H9 (cell line): ENCODE results near the gene TM2D1. TPM values are rescaled to one million over a fixed set of nuclear protein-coding genes. Genes with fewer than 3 reads are reported as not detected.
A peak's percentile ranks its signal among the peaks of the same experiment; 100 is the strongest.

Experiments used
- DNase-seq: peaks from one replicate; pipeline ENCODE4 v3.0.0-alpha.2; 2017
- H2AFZ ChIP-seq: one replicate; pipeline ENCODE4 v1.6.1; 2013; ENCODE audit warnings: mild to moderate bottlenecking, low read length, control low read depth, moderate library complexity
- H2AK5ac ChIP-seq: 2 replicates; pipeline ENCODE4 v1.6.1; 2013; ENCODE audit warnings: low read length, control low read depth, mixed read lengths; ENCODE audit not compliant: insufficient read length
- H2BK120ac ChIP-seq: one replicate; pipeline ENCODE4 v1.6.1; 2013; ENCODE audit warnings: low read depth, mild to moderate bottlenecking, low read length, control low read depth, inconsistent platforms; ENCODE audit not compliant: poor library complexity, severe bottlenecking
- H2BK12ac ChIP-seq: 2 replicates; pipeline ENCODE4 v1.6.1; 2013; ENCODE audit warnings: low read length, control low read depth, mixed read lengths, low read depth; ENCODE audit not compliant: insufficient read length
- H2BK15ac ChIP-seq: 2 replicates; pipeline ENCODE4 v1.6.1; 2013; ENCODE audit warnings: low read depth, low read length, control low read depth
- H2BK20ac ChIP-seq: one replicate; pipeline ENCODE4 v1.6.1; 2013; ENCODE audit warnings: low read depth, mild to moderate bottlenecking, low read length, control low read depth, inconsistent platforms; ENCODE audit not compliant: poor library complexity, severe bottlenecking
- H2BK5ac ChIP-seq: 2 replicates; pipeline ENCODE4 v1.6.1; 2013; ENCODE audit warnings: low read length, control low read depth, mixed read lengths; ENCODE audit not compliant: insufficient read length
- H3K14ac ChIP-seq: 2 replicates; pipeline ENCODE4 v1.6.1; 2013; ENCODE audit warnings: low read length, control low read depth; ENCODE audit not compliant: insufficient read depth
- H3K18ac ChIP-seq: 2 replicates; pipeline ENCODE4 v1.6.1; 2013; ENCODE audit warnings: low read depth, mild to moderate bottlenecking, mixed read lengths, low read length, control low read depth; ENCODE audit not compliant: insufficient read length
- H3K23ac ChIP-seq: 2 replicates; pipeline ENCODE4 v1.6.1; 2013; ENCODE audit warnings: low read length, control low read depth, mixed read lengths, low read depth; ENCODE audit not compliant: insufficient read length
- H3K23me2 ChIP-seq: 2 replicates; pipeline ENCODE4 v1.6.1; 2013; ENCODE audit warnings: low read depth, mild to moderate bottlenecking, mixed read lengths, low read length, control low read depth; ENCODE audit not compliant: insufficient read length, poor library complexity, severe bottlenecking
- H3K27ac ChIP-seq: 2 replicates; pipeline ENCODE4 v1.5.1; 2013; ENCODE audit warnings: low read length, control low read depth, mixed read lengths, low read depth; ENCODE audit not compliant: insufficient read length
- H3K27me3 ChIP-seq: 2 replicates; pipeline ENCODE4 v1.6.1; 2013; ENCODE audit warnings: low read length, control low read depth, inconsistent platforms; ENCODE audit not compliant: insufficient read depth
- H3K4ac ChIP-seq: 2 replicates; pipeline ENCODE4 v1.6.1; 2013; ENCODE audit warnings: low read depth, mild to moderate bottlenecking, control low read depth, inconsistent platforms, low read length, moderate library complexity
- H3K4me1 ChIP-seq: 2 replicates; pipeline ENCODE4 v1.6.1; 2013; ENCODE audit warnings: low read length, control low read depth, inconsistent platforms; ENCODE audit not compliant: insufficient read depth
- H3K4me2 ChIP-seq: 2 replicates; pipeline ENCODE4 v1.6.1; 2013; ENCODE audit warnings: low read length, control low read depth, mixed read lengths; ENCODE audit not compliant: insufficient read length, insufficient read depth
- H3K56ac ChIP-seq: 2 replicates; pipeline ENCODE4 v1.6.1; 2013; ENCODE audit warnings: low read depth, mild to moderate bottlenecking, mixed read lengths, low read length, control low read depth; ENCODE audit not compliant: insufficient read length
- H3K79me1 ChIP-seq: 2 replicates; pipeline ENCODE4 v1.6.1; 2013; ENCODE audit warnings: low read depth, mild to moderate bottlenecking, moderate library complexity, low read length, control low read depth, inconsistent platforms; ENCODE audit not compliant: insufficient read depth, poor library complexity, severe bottlenecking
- H3K79me2 ChIP-seq: 2 replicates; pipeline ENCODE4 v1.6.1; 2013; ENCODE audit warnings: low read length, control low read depth, inconsistent platforms; ENCODE audit not compliant: insufficient read depth
- H3K9ac ChIP-seq: 2 replicates; pipeline ENCODE4 v1.6.1; 2013; ENCODE audit warnings: low read length, control low read depth, mixed read lengths; ENCODE audit not compliant: insufficient read length; ENCODE audit errors: extremely low read depth
- H3K9me3 ChIP-seq: one replicate; pipeline ENCODE4 v1.6.1; 2013; ENCODE audit warnings: low read depth, low read length, inconsistent platforms; ENCODE audit not compliant: control insufficient read depth
- H3T11ph ChIP-seq: one replicate; pipeline ENCODE4 v1.6.1; 2013; ENCODE audit warnings: mild to moderate bottlenecking, low read length, control low read depth, inconsistent platforms
- H4K20me1 ChIP-seq: one replicate; pipeline ENCODE4 v1.6.1; 2013; ENCODE audit not compliant: control insufficient read depth, insufficient read length, insufficient read depth
- H4K5ac ChIP-seq: 2 replicates; pipeline ENCODE4 v1.6.1; 2013; ENCODE audit warnings: low read depth, mild to moderate bottlenecking, mixed read lengths, low read length, control low read depth; ENCODE audit not compliant: insufficient read length
- H4K8ac ChIP-seq: replicated peaks from 2 replicates; pipeline ENCODE4 v1.6.1; 2013; ENCODE audit warnings: low read length, control low read depth, mixed read lengths, low read depth; ENCODE audit not compliant: insufficient read length
- H4K91ac ChIP-seq: 2 replicates; pipeline ENCODE4 v1.6.1; 2013; ENCODE audit warnings: low read depth, mild to moderate bottlenecking, moderate library complexity, mixed read lengths, low read length, control low read depth; ENCODE audit not compliant: insufficient read length
- H3K27ac Mint-ChIP-seq, 3 experiments: 2 replicates in 2 of 3; 3 replicates in 1 of 3; pipeline ENCODE4 v1.8.0; 2020 to 2021; ENCODE audit warnings: mixed read lengths in 3 of 3, mild to moderate bottlenecking in 1 of 3, moderate library complexity in 1 of 3
- H3K27me3 Mint-ChIP-seq: 2 replicates; pipeline ENCODE4 v1.8.0; 2021; ENCODE audit warnings: low read depth, mild to moderate bottlenecking, moderate library complexity, mixed read lengths
- H3K36me3 Mint-ChIP-seq, 3 experiments: 2 replicates in 2 of 3; 3 replicates in 1 of 3; pipeline ENCODE4 v1.8.0; 2020 to 2021; ENCODE audit warnings: low read depth in 3 of 3, mixed read lengths in 3 of 3; ENCODE audit not compliant: insufficient read depth in 1 of 3
- H3K4me1 Mint-ChIP-seq, 2 experiments: 2 replicates each; pipeline ENCODE4 v1.8.0; 2020; ENCODE audit warnings: mixed read lengths in 2 of 2
- H3K4me3 Mint-ChIP-seq, 2 experiments: 2 replicates in 1 of 2; 3 replicates in 1 of 2; pipeline ENCODE4 v1.8.0; 2020 to 2021; ENCODE audit warnings: mild to moderate bottlenecking in 2 of 2, mixed read lengths in 2 of 2, moderate library complexity in 1 of 2
- H3K9me3 Mint-ChIP-seq, 2 experiments: 2 replicates in 1 of 2; 3 replicates in 1 of 2; pipeline ENCODE4 v1.8.0; 2020; ENCODE audit warnings: mild to moderate bottlenecking in 2 of 2, mixed read lengths in 2 of 2, moderate library complexity in 1 of 2
- CTCF ChIP-seq: fragments of 200-600 bp; sonication (generic); conservative IDR thresholded peaks from 3 replicates; pipeline ENCODE4 v1.8.0; 2021; ENCODE audit warnings: antibody characterized with exemption, mild to moderate bottlenecking
- WGBS: extraction: QIAGEN DNeasy Blood & Tissue Kit; methylation state at CpG from one replicate; pipeline ENCODE4 v1.1.7; 2013; ENCODE audit warnings: missing lambda C conversion rate, low lambda C conversion rate, mixed read lengths; ENCODE audit not compliant: insufficient read length; ENCODE audit errors: extremely low coverage; 5-methylcytosine and 5-hydroxymethylcytosine counted together
- total RNA-seq: library from RNA; stranded (reverse); gene quantifications from 2 replicates; pipeline ENCODE4 v1.2.1, GENCODE V29; 2021

Gene TM2D1
- total RNA-seq, 1 experiment from 2014 or later: 20.3 TPM

- Mint-ChIP-seq H3K9me3 (no peaks in the 10 kb centered on the region), H3K36me3 (no peaks in the 10 kb centered on the region), H3K4me1 (peaks cover 10 to 21% of the 10 kb centered on the region in 2 experiments), H3K27me3 (no peaks in the 10 kb centered on the region), H3K27ac (peak overlapping the region in 1 of 3 experiments; percentile 16; a peak in 2 of 7 replicates), H3K4me3 (no peak overlapping the region)
- Histone ChIP-seq H2BK120ac (no peak overlapping the region), H3K79me1 (no peaks in the 10 kb centered on the region), H3K9me3 (no peaks in the 10 kb centered on the region), H3K27ac (no peak overlapping the region), H3K18ac (no peak overlapping the region), H3K4me2 (no peak overlapping the region), H3K27me3 (no peaks in the 10 kb centered on the region), H3K14ac (no peak overlapping the region), H3K79me2 (peaks cover 5% of the 10 kb centered on the region; the same call in 1 of the 2 replicates), H3K4ac (no peak overlapping the region), H2AFZ (no peak overlapping the region), H3K9ac (no peak overlapping the region), H3T11ph (no peak overlapping the region), H3K23me2 (peaks cover 6% of the 10 kb centered on the region), H4K5ac (no peak overlapping the region), H2BK15ac (no peak overlapping the region), H4K20me1 (no peaks in the 10 kb centered on the region), H3K56ac (no peak overlapping the region), H3K23ac (no peak overlapping the region), H2BK20ac (no peak overlapping the region), H2BK5ac (no peak overlapping the region), H2AK5ac (no peak overlapping the region), H2BK12ac (no peak overlapping the region), H4K8ac (no peak overlapping the region), H4K91ac (no peak overlapping the region), H3K4me1 (peaks cover 3% of the 10 kb centered on the region; the same call in 1 of the 2 replicates)
- TF ChIP-seq CTCF: no peak
- no peak for DNase-seq
- no CpG with 5 or more reads among the region's 3 CpGs for WGBS
Observed at GRCh38 chr1:61727544-61727943, 2.6 kb upstream of the TM2D1 start.
